Heart left ventricle (tissue), 16 donors: ENCODE data around the gene PHGDH. TPM values are rescaled to one million over a fixed set of nuclear protein-coding genes. Genes with fewer than 3 reads are reported as not detected.

ENCODE experiments used
- ATAC-seq, 4 donors: fragments of 200-7000 bp; cut with Tn5 transposase; one replicate each; pipeline ENCODE4 v1.9.1; 2020 to 2022; ENCODE audit warnings: moderate library complexity in 4 of 4, mild to moderate bottlenecking in 3 of 4, moderate number of reproducible peaks in 1 of 4
- DNase-seq, 5 donors: peaks; one replicate each; pipeline ENCODE4 v3.0.0-alpha.2; 2020
- H3K27ac ChIP-seq, 12 donors: fragments of 200-600 bp; sonication (generic) in 4 of 12; one replicate each; pipeline versions ENCODE4 v1.5.0 to v1.8.0; 2016 to 2022; ENCODE audit warnings: mild to moderate bottlenecking in 2 of 12
- H3K27me3 ChIP-seq, 9 donors: fragments of 200-600 bp; sonication (generic) in 2 of 9; one replicate each; pipeline versions ENCODE4 v1.5.1 to v1.8.0; 2016 to 2022; ENCODE audit warnings: mild to moderate bottlenecking in 3 of 9
- H3K36me3 ChIP-seq, 9 donors: fragments of 200-600 bp; sonication (generic) in 2 of 9; one replicate each; pipeline versions ENCODE4 v1.5.0 to v1.8.0; 2018 to 2022; ENCODE audit warnings: mild to moderate bottlenecking in 2 of 9
- H3K4me1 ChIP-seq, 12 donors: fragments of 200-600 bp; sonication (generic) in 4 of 12; one replicate each; pipeline versions ENCODE4 v1.5.0 to v1.8.0; 2016 to 2022; ENCODE audit warnings: mild to moderate bottlenecking in 3 of 12
- H3K4me3 ChIP-seq, 12 donors: fragments of 200-600 bp; sonication (generic) in 4 of 12; one replicate each; pipeline versions ENCODE4 v1.5.0 to v1.8.0; 2017 to 2022; ENCODE audit warnings: mild to moderate bottlenecking in 9 of 12, moderate library complexity in 4 of 12
- H3K9me3 ChIP-seq, 12 donors: fragments of 200-600 bp; sonication (generic) in 4 of 12; one replicate each; pipeline versions ENCODE4 v1.5.0 to v1.8.0; 2016 to 2022; ENCODE audit warnings: mild to moderate bottlenecking in 1 of 12
- CTCF ChIP-seq, 12 donors: fragments of 200-600 bp; sonication (generic) in 4 of 12; IDR thresholded peaks; one replicate each; pipeline versions ENCODE4 v1.5.0 to v1.8.0; 2018 to 2022; ENCODE audit warnings: antibody characterized with exemption in 12 of 12, mild to moderate bottlenecking in 5 of 12
- POLR2A ChIP-seq, 2 donors: fragments of 450-650 bp; IDR thresholded peaks; one replicate each; pipeline ENCODE4 v1.6.1; 2017; ENCODE audit warnings: antibody characterized with exemption in 2 of 2, mild to moderate bottlenecking in 2 of 2, moderate library complexity in 2 of 2
- WGBS, 4 donors: extraction: QIAGEN DNeasy Blood & Tissue Kit in 2 of 4; methylation state at CpG; one replicate each; pipeline versions ENCODE4 v1.1.5 to v1.1.7; 2013 to 2018; 5-methylcytosine and 5-hydroxymethylcytosine counted together
- intact Hi-C, 10 donors: fragments of 100-400 bp; cut with DNase I; formaldehyde crosslinking; loops; one replicate each; pipeline versions ENCODE4 v1.11.1 to v1.14.2; 2022
- polyA plus RNA-seq, 2 donors: library from polyadenylated mRNA; stranded (reverse); fragments of 200-250 nt; gene quantifications; one replicate each; pipeline ENCODE4 v1.2.3, GENCODE V29; 2013
- total RNA-seq, 9 donors: library from RNA; depleted of rRNA in 2 of 9; stranded (reverse); fragments of >200 nt in 2 of 9; fragmentation: NEBNext Ultra II Directional in 3 of 9; extraction: Animal tissue kit (Norgen Biotek cat#: 25700) in 3 of 9; gene quantifications; one replicate each; pipeline versions ENCODE4 v1.1.0 to v1.2.4, GENCODE V29; 2016 to 2023
- donor health status: ischemic (EF 13 %, LVEDD 7.1; RV severe dilation, severe dysfunction).
- donor health status: healthy with polysubstance abuse.
- donor health status: DM: no; HTN: yes; CAD: no.
- donor health status: DM: no; HTN: no; CAD: no.
- donor health status: ischemic (EF 25% LVEDD 6.9; RV normal size, moderate dysfunction).
- donor health status: ischemic (EF 25% LVEDD 5.7; RV mildly dilated, moderate dysfunction).
- donor health status: healthy.
- donor health status: DM: yes; HTN: yes; CAD: no.
- donor health status: ischemic (EF 35%, LVEDD 5.7; RV mildly dilated, moderate dysfunction).
- donor health status: nonischemic (EF 11% LVEDD 7.7; RV severe dilation, severe dysfunction).
- donor health status: DM: yes; HTN: yes; CAD: no.
- donor health status: PGD.
- donor health status: ischemic (EF 29% LVEDD 5.4; RV normal size, mild dysfunction).
- donor health status: nonischemic (EF 23%, LVEDD 6.1; RV moderate dilation, normal function).

Gene PHGDH
- total and polyA plus RNA-seq, 11 donors, result 2.8 to 39.6 (median 5.2) TPM

GRCh38 chr1:119697598-119697997 is 14.1 kb upstream of the PHGDH start:
- DNase-seq (no peak), ATAC-seq (no peak)
- TF ChIP-seq POLR2A (IDR thresholded peaks at IDR 0.05), result no peak
- no peak for TF ChIP-seq CTCF (IDR thresholded peaks at IDR 0.05)
- Histone ChIP-seq H3K27me3 (peaks cover 0 to 4% (median 0%) of the 10 kb centered on the region in 9 donors), H3K36me3 (no peaks in the 10 kb centered on the region), H3K27ac (no peak overlapping the region), H3K4me1 (no peaks in the 10 kb centered on the region), H3K4me3 (no peak overlapping the region), H3K9me3 (peaks cover 0 to 17% (median 3%) of the 10 kb centered on the region in 12 donors)
- intact Hi-C loops, result no loop called here
- 76 to 88% (median 85%) methylated on average over 3 of the region's 3 CpGs for WGBS, 4 donors

GRCh38 chr1:119700326-119700725 is 11.4 kb upstream of the PHGDH start:
- intact Hi-C loops, result no loop called here
- no peak for TF ChIP-seq CTCF (IDR thresholded peaks at IDR 0.05)
- no peak for TF ChIP-seq POLR2A (IDR thresholded peaks at IDR 0.05)
- Histone ChIP-seq H3K4me3 (no peak overlapping the region), H3K27me3 (peaks cover 0 to 4% (median 0%) of the 10 kb centered on the region in 9 donors), H3K9me3 (peaks cover 0 to 17% (median 3%) of the 10 kb centered on the region in 12 donors), H3K27ac (no peak overlapping the region), H3K36me3 (no peaks in the 10 kb centered on the region), H3K4me1 (no peaks in the 10 kb centered on the region)
- 66 to 79% (median 70%) methylated on average over 2 of the region's 2 CpGs for WGBS, 4 donors
- DNase-seq (no peak), ATAC-seq (no peak)

GRCh38 chr1:119701659-119702058 is 10.1 kb upstream of the PHGDH start:
- TF ChIP-seq CTCF (IDR thresholded peaks at IDR 0.05) (no peak), POLR2A (IDR thresholded peaks at IDR 0.05) (no peak)
- peaks cover 0 to 4% (median 0%) of the 10 kb centered on the region in 9 donors for H3K27me3 ChIP-seq
- H3K27ac ChIP-seq, result no peak overlapping the region
- intact Hi-C loops, result no loop called here
- no peaks in the 10 kb centered on the region for H3K36me3 ChIP-seq
- no peaks in the 10 kb centered on the region for H3K4me1 ChIP-seq
- DNase-seq (no peak), ATAC-seq (no peak)
- H3K4me3 ChIP-seq, result no peak overlapping the region
- peaks cover 0 to 17% (median 3%) of the 10 kb centered on the region in 12 donors for H3K9me3 ChIP-seq

- TF ChIP-seq POLR2A (IDR thresholded peaks at IDR 0.05) (no peak), CTCF (IDR thresholded peaks at IDR 0.05) (no peak)
- peaks cover 0 to 4% (median 0%) of the 10 kb centered on the region in 9 donors for H3K27me3 ChIP-seq
- no peak for ATAC-seq
- no peaks in the 10 kb centered on the region for H3K4me1 ChIP-seq
- H3K27ac ChIP-seq, result no peak overlapping the region
- H3K4me3 ChIP-seq, result no peak overlapping the region
- H3K36me3 ChIP-seq, result no peaks in the 10 kb centered on the region
- DNase-seq, result no peak
- intact Hi-C loops, result no loop called here
- H3K9me3 ChIP-seq, result peaks cover 0 to 17% (median 3%) of the 10 kb centered on the region in 12 donors
- 43 to 59% (median 57%) methylated on average over 2 of the region's 2 CpGs for WGBS, 4 donors
These were observed 9.3 kb upstream of the PHGDH start for GRCh38 chr1:119702384-119702783.
